IMR-90 (cell line): Measurements from ENCODE around the gene PBRM1.

Experiments used
- BHLHE40 ChIP-seq: fragments of 150-350 bp; IDR thresholded peaks from 2 replicates; pipeline ENCODE4 v1.6.1; 2016; ENCODE audit warnings: mild to moderate bottlenecking, low read depth, low read length
- CEBPB ChIP-seq: IDR thresholded peaks from 2 replicates; pipeline ENCODE4 v1.6.1; 2012; ENCODE audit warnings: low read depth, low read length, improper control_type of control experiment
- MAZ ChIP-seq: IDR thresholded peaks from 2 replicates; pipeline ENCODE4 v1.6.1; 2012; ENCODE audit warnings: low read depth, mild to moderate bottlenecking, low read length, improper control_type of control experiment, moderate library complexity, borderline replicate concordance
- MXI1 ChIP-seq: IDR thresholded peaks from 2 replicates; pipeline ENCODE4 v1.6.1; 2012; ENCODE audit warnings: low read depth, mild to moderate bottlenecking, low read length, moderate library complexity, borderline replicate concordance
- POLR2A ChIP-seq: IDR thresholded peaks from 2 replicates; pipeline ENCODE4 v1.6.1; 2012; ENCODE audit warnings: mild to moderate bottlenecking, low read depth, low read length
- RAD21 ChIP-seq: IDR thresholded peaks from 2 replicates; pipeline ENCODE4 v1.6.1; 2012; ENCODE audit warnings: low read length, improper control_type of control experiment
- RFX5 ChIP-seq: IDR thresholded peaks from 2 replicates; pipeline ENCODE4 v1.8.0; 2012; ENCODE audit warnings: low read depth, mild to moderate bottlenecking, low read length, moderate library complexity
- TF ChIP-seq, protein P1 (sequence below): conservative IDR thresholded peaks from 2 replicates; pipeline ENCODE4 v1.5.1; 2012; ENCODE audit warnings: mild to moderate bottlenecking, low read depth, low read length, improper control_type of control experiment
- TF ChIP-seq, protein P2 (sequence below): fragments of 150-350 bp; IDR thresholded peaks from 2 replicates; pipeline ENCODE4 v1.6.1; 2017; ENCODE audit warnings: mild to moderate bottlenecking, antibody characterized with exemption, low read length, low read depth

DNA sequence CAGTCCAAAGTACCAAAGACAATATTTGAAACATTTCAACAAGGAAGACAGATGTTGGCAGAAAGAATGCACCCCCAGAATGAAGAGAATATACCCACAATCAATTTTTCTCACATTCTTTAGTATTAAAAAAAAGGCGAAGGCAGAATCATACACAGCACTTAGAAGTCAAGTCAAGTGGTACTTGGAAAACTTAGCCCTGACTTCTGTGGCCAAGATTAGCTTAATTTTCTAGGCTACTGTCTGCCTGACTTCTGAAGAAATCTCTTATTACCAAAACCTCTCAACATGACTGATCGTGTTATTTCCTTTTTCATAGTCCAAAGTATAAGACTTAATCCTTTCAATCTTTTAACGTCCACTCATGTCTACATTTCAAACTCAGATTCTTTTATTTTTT, 60.7 kb downstream of the PBRM1 start:
- TF ChIP-seq RFX5 (no peak), MXI1 (no peak), POLR2A (no peak), MAZ (no peak), BHLHE40 (no peak), RAD21 (no peak), CEBPB (no peak)
- TF ChIP-seq, protein P1, sequence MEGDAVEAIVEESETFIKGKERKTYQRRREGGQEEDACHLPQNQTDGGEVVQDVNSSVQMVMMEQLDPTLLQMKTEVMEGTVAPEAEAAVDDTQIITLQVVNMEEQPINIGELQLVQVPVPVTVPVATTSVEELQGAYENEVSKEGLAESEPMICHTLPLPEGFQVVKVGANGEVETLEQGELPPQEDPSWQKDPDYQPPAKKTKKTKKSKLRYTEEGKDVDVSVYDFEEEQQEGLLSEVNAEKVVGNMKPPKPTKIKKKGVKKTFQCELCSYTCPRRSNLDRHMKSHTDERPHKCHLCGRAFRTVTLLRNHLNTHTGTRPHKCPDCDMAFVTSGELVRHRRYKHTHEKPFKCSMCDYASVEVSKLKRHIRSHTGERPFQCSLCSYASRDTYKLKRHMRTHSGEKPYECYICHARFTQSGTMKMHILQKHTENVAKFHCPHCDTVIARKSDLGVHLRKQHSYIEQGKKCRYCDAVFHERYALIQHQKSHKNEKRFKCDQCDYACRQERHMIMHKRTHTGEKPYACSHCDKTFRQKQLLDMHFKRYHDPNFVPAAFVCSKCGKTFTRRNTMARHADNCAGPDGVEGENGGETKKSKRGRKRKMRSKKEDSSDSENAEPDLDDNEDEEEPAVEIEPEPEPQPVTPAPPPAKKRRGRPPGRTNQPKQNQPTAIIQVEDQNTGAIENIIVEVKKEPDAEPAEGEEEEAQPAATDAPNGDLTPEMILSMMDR, result no peak
- TF ChIP-seq, protein P2, sequence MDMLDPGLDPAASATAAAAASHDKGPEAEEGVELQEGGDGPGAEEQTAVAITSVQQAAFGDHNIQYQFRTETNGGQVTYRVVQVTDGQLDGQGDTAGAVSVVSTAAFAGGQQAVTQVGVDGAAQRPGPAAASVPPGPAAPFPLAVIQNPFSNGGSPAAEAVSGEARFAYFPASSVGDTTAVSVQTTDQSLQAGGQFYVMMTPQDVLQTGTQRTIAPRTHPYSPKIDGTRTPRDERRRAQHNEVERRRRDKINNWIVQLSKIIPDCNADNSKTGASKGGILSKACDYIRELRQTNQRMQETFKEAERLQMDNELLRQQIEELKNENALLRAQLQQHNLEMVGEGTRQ, result no peak
